GM19372 (cell line): ENCODE data around the gene RENBP.

Experiments used
- ATAC-seq: cut with Tn5 transposase; IDR thresholded peaks from one replicate; pipeline ENCODE4 v1.9.1; 2021; ENCODE audit warnings: mild to moderate bottlenecking, low read depth, moderate library complexity; ENCODE audit not compliant: unreplicated experiment

Gene RENBP

DNA sequence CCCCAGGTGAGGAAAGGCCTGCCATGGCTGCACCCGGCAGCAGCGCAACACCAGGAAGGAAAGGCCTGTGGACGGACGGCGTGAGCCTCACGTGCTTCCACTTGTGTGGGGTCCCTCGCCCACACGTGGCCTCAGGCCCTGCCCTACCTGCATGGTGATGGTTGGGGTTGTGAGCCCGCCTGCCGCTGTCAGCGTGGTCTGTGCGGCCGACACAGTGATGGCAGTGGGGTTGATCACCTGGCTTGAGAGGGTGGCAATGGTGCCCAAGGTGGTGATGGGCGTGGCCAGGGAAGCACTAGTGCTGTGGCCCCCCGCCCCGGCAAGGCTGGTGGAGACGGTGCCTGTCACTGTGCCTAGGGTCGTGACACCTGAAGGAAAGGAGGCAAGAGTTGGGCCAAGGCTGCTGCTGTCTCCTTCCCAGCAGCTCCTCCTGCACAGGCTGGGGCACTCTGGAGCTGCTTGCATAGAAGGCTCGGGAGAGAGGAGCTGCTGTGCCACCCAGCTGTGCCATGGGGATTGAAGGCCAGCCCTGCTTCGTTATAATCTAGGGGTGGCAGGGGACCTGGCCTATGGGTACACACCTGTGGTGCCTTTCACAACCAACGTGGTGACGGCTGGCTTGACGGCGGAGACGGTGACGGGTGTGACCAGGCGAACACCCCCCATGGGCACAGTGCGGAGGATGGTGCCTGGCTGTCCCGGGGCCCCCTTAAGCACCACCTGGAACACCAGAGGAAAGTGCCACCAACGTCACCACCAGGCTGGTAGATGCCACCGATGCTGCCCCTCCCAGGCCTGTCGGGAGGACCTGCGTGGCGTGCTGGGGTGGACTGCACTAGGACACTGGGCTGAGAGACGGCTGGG lies 11.8 kb upstream of the RENBP start:
- no peak for ATAC-seq

DNA sequence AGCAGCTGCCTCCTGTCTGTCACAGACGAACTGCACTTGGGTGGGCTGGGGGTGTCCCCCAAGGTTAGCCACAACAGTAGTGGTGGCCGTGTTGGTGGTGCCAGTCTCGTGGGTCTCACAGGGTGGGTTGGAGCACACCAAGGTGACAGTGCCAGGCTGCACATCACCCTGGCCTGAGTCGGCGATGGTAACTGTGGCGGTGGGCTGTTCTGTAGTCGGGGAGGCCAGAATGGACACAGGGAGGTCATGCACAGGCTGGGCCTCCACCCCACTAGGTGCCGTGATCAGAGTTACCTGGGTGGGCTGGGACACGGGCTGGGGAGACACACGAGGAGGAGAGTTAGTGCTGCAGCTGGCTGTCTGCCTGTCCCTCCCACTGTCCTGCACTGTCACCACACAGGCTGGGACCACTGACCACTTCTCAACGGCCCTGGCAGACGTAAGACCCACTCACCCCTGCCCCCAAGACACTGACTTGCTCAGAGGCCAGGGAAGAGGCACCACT lies 10.8 kb upstream of the RENBP start:
- ATAC-seq, result no peak

DNA sequence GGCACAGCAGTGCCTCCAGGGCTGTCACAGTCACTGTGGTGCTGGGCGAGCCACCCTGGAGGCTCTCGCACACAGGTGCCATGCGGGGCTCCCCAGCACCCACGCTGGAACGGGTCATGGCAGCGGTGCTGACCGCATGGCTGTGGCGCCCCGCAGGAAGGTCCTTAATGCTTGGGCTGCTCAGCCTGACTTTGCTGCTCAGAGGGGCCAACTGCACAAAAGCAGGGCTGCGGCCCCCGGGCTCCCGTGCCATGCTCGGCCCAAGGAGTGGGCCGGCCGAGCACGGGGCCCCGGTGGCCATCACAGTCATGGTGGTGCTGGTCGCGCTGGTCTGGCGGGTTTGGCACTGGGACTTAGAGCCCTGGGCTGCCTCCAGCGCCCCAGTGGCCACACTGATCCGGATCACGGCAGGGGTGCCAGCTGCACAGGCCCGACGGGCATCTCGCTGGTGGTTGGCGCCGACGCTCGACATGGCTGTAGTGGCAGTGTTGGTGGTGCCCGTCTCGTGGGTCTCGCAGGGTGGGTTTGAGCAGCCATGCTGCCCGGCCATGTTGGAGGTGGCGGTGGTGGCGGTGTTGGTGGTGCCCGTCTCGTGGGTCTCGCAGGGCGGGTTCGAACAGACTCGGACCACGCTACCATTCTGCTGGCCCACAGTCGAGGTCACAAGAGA lies 10.2 kb upstream of the RENBP start:
- no peak for ATAC-seq

DNA sequence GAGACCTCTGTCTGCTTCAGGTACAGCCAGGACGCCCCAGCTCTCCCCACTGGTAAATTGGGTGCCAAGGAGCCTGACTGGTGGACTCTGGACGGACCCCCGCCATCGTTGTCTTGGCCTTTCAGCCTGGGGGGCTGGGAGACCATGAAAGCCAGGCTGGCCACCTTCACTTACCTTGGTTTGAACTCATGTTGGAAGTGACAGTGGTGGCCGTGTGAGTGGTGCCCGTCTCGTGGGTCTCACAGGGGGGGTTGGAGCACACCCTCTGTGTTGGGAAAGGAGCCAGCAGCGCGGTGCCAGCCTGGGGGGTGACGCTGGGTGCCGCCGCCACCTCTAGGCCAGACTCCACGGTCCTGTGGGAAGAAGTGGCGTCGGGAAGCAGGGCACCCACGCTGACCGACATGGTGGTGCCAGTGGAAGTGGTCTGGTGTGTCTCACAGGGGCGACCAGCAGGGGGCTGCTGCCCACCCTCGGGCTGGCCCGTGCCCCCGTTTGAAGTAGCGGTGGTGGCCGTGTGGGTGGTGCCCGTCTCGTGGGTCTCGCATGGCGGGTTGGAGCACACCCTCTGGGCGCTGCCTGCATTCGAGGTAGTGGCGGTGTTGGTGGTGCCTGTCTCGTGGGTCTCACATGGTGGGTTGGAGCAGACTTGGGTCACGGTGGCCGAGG lies 9.6 kb upstream of the RENBP start:
- ATAC-seq, result no peak

DNA sequence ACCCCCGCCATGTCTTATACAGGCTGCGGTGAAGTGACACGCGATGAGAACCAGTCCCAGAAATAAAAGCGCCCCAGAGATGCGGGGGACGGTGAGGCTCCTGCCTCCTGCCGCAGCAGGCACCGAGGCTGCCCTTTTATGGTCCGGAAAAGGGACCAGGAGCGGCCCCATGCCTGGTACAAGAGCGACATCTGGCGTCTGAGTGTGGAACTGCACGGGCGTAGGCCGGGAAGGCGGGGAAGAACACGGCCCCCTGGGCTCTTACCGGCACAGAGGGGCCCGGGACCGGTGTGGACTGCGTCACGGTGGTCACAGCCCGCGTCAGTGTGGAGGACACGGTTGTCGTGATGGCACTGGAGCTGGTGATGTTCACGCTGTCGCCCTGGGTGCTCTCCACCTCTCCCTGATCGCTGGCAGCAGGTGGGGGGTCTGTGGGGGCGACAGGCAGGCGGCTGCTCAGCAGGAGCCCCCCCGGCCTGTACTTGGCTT lies 8.9 kb upstream of the RENBP start:
- ATAC-seq, result no peak

DNA sequence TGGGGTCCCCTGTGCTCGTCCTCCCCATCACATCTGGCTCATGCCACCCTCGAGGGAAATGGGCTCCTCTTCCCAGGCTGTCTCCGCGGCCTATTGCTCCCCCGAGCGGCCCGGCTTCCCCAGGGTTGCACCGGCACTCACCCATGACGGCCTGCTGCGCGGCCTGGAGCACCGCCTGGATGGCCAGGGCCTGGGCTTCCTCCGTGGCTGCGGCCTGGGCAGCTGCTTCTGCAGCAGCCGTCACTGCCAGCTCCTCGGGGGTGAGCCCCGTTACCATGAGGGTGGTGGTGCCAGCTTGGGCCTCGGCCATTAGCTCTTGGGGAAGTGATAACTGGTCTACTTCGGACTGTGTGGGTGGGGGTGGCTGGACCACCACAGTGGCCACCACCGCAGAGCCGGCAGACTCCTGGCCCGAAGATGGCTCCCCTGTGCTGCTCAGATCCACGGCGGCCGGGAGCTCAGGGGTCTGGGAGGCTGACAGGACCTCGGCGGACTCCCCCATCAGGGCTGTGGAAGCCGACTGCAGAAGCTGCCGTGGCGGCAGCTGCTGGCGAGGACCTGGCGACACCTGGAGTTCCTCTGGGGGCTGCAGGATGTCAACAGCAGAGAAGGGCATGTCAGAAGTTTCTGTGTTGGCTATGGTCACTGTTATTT lies 8.1 kb upstream of the RENBP start:
- no peak for ATAC-seq

DNA sequence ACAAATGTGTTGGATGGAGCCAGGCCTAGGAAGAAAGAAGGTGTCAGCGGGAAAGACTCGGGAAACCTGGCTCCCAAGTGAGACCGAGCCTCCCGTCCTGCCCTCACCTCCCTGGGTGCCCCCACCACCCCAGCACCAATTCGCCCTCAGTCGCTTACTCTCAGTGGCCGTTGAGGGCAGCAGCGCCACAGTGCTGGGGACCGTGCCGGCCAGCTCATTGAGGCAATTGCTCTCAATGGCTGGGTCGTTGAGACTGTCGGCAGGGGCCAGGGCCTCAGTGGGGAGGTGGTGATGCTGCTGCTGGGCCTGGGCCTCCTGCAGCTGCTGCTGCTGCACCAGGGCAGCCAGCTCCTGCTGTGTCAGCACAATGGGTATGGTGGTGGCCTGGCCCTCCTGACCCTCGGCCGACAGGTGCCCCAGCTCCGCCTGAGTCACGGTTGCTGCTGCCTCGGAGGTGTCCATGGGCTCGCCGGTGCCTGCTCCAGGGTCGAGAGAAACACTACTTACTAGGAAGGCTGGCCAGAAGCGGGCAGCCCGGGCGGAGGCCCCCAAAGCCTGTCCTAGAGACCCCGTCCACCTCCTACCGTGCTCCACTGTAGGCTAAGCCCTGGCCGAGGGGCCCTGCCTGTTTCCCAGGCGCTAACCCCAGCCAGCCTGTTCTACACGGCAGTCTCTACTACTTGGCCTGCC lies 7.4 kb upstream of the RENBP start:
- no peak for ATAC-seq

DNA sequence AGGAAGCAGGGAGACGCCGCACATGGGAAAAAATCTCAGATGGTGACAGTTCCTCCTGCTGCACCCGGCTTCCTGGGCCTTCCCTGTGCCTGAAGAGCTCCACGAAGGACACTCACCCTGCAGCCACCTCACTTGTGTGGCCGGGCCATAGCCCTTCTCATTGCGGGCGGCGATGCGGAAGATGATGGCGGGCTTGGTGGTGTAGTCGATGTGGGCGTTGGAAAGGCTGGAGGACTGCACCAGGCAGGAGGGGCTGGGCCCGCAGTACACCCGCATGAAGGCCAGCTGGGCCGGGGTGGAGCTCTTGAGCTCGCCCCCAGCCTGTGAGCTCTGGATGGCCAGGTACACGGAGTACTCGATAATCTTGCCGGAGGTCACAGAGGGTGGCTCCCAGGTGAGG lies 5.7 kb upstream of the RENBP start:
- ATAC-seq, result no peak

DNA sequence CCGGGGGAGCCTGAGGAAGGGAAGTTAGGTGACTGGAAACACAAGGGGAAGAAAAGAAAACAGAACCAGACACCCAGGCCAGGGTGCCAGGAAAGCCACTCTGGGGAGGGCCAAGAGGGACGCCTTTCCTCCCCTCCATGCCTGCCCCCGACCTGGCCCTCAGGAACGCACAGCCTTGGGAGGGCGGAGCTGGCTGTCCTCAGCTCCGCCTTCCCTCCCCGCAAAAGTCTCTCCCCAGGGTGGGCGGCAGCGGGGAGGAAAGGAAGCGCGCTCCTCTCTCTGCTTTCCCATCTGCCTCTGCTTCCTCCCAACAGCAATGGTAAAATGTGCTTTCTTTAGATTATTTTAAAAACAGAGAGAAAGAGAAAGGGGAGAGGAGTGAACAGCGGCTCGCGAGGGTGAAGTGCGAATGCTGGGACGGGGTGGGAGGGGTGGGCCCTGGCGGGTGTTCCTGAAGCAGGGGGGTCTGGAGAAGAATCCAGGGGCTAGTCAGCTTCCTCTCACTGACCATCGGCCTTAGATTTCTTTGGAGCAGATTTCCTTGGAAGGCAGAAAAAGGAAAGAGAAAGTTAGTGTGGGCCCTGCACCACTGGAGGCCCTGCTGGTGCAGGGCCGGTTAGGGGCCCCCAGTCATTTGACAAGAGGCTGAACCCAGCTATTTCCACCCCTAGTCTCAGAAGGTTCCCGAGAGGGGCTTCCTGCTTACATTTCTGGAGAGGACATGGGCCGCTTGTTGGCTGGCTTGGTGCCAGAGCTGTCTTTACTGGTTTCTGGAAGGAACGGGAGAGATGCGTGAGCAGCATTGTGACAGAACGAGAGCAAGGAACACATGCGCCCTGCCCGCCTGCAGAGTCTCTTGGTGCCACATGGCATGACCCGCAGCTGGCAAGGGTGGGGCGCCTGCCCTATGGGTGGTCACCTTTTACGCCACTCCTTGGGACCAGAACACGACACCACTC lies 4.7 kb upstream of the RENBP start:
- no peak for ATAC-seq

DNA sequence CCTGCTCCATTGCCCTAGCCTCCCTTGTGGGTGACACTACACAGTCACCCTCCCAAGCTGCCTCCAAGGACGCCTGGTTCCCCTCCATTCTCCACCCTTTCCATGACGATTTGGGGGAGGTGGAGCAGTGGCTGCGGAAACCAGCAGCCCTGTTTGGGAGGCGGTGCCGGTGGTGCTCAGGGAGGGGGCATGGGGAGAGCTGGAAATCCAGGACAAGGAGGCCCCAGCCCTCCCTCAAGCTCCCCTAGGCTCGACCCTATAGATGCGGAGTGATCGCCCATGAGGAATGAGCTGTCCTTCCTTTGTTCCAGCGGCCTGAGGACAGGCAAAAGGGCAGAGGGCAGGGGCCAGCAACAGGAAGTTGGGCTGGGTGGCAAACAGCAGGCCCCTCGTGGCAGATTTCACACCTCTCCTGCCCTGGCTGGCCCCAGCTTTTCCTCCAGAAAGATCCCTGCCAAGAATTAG lies 3.6 kb upstream of the RENBP start:
- no peak for ATAC-seq

DNA sequence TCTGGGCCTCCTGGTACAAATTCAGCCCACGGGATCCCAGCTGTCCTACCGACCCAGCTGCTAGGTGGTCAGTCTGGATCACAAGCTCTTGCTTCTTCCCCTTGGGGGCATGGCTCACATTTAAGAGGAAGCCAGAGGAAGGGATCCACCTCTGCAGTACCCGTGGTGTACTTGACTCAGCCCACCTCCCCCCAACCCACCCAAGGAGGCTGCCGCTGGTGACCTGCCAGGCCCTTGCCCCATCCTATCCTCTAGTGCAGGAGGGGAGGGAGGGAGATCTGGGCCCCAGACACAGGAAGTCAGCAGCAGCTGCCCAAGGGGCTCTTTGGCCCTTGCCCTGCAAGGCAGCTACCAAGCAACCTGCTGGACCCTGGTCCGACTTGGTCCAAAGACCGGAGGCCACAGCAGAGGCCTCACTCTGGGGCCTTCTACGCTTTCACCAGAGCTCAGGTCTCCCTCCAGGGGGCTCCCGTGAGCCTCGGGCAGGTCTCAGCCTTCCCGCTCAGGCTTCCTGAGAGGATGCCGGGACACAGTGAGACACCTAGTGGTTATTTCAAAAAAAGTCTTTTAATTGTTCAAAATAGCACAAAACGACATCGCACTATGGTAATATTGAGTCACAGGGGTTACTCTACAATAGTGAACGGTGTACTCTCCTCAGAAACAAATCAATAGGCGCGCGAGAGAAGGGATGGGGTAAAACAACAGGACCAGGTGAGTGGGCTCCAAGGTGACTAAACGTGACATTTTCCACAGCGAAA lies 2.7 kb upstream of the RENBP start:
- no peak for ATAC-seq

DNA sequence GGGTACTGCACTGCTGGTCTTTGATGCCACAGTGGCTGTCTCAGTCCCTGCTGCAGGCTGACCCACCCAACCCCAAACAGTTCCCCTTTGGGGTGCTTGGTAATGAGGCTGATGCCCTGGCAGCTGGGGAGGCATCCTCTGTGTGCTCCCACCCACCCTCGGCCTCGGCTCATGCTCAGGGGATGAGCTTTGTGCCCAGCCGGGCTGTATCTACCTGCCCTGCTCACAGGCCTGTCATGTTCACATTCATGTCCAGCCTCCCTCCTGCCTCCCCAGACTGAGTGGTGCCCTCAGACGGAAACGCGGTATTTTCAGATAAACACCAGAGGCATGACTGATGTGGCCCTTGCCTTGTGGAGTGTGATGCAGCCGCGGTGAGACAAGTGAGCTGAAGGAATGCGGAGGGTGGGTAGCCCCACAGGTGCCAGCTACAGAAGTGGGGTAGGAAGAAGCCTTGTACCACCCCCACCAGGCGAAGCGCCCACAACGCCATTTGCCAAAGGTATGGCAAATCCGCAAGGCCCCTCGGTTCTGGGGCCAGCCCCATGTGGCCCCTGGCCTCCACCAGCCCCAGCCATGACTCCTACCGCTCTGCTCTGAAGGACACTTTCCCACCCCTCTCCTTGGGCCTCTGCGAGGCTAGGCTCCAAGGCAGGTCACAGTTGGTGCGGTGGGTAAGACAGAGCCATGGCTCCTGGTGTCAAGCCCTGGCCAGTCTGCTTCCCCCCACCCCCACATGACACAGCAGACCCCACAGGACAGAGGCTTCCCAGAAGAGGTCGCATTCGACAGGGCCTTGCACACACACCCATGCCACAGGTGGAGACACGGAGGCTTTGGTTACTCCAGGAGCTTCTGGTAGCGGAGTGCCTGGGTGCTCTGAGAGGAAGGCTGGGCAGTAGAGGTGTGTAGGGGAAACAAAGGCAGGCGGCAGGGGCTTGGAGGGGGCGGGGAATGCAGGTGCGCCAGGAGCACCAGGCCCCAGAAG lies 1.8 kb upstream of the RENBP start:
- ATAC-seq, result no peak

DNA sequence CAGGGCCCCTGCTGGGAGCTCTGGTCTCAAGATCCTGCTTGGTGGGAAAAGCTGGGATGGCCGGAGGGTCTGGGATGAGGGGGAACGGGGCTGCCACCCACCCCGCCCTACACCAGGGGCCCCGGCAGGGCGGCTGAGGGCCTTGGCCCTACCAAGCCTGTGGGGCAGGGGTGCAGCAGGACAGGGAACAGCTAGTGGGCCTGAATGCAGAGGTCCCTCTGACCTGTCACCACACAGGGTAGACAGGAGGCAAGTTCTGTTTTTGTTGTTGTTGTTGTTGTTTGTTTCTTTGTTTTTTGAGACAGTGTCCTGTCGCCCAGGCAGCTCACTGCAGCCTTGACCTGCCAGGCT lies 332 bp upstream of the RENBP start:
- ATAC-seq, result no peak

DNA sequence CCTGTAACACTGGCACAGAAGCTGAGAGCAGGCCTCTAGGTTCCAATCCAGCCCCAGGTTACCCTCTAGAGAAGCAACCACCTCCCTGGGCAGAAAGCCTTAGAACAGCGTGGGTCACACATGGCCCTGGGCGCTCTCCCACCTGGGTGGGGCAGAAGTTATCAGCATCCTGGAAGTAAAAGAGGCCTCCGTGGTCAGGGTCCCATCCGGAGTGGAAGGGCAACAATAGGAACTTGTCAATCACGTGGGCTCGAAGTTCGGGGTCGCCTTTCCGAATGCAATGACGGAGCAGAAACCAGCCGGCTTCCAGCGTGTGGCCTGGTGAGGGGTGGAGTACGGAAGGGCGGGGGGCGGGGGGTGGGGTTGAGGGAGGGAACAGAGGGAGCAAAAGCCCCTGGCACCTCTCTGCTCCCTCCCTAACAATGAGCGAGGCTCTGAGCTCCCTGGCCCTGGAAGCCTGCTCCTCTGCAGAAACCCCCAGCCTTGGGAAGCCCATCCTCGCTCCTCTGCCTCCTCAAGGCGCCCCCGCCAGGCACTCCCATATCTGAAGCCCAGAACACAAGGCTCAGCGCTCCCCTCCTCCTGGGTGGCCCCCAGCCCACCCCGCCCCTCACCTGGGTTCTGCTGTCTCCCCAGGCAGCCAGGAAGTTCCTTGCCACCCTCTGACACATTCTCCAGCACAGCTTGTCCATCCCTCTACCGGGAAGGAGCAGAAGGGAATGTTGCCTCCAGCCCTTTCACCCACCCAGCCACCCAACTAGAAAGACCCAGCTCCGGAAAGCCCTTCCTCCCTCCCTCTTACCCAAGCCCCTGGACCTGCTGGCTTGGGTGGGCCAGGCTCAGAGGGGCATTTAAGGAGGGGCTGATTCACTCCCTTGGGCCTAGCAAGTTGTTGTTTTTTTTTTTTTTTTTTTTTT lies 2.8 kb downstream of the RENBP start:
- ATAC-seq, result no peak

DNA sequence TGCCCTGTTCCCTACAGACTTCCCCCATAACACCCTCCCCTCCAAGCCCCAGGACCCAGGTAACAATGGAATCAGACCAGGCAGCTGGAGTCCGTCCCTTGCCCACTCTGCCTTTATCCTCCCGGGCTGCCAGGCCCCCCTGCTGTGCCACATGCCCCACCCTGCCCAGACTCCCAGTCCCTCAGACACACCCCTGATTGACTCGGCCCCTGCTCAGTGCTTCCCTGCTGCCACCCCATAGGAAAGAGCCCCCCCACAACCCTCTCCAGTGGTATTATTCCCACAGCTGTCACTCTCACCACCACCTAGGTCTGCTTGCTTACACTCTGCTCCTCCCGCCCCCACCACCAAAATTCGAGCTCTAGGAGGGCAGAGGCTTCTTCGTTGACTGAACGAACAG lies 4.9 kb downstream of the RENBP start:
- no peak for ATAC-seq

DNA sequence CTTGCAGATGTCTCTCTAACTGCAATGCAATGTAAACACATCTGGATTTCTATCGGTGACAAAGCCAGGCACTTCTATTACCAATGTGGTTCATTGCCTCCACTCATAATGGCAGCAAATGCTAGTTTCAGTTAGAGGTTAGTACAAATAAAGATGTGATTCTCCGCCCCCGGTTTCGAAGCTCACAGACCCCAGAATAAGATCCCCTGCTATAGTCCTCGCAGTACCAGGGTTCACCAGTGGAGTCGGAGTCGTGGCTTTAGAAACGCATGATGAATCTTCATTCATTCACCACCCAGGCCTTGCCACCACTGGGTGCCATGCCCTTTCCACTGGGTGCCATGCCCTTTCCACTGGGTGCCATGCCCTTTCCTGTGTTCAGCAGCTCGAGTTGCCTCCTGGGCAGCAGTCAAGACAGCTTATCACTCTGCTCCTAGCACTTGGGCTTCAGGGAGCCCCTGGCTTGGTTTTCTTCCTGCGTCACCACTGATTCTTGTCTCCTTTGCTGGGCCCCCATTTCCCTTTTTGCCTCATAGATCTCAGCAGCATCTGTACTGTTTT lies 6.1 kb downstream of the RENBP start:
- no peak for ATAC-seq
